ENCODE data around the gene TLR7. TPM values are rescaled to one million over a fixed set of nuclear protein-coding genes. Genes with fewer than 3 reads are reported as not detected.

Gene TLR7
- total and polyA plus RNA-seq, 10 of the 15 experiments (the other 5 are each of a cell fraction or from before 2014, with no cell fraction given): 12.0 to 44.4 (median 22.6) TPM

- ChIA-PET SMC1A (ENCODE audit: uncharacterized antibody, unreplicated experiment) (interaction anchor here (0.6 to 15.5 kb wide), 12 partner anchors 10 to 1098 kb away, joined by 3 to 349 read pairs (median 4); partner anchors contain the start of gene TLR7), POLR2A (interaction anchor here (0.5 to 1.8 kb wide), 6 partner anchors 12 to 49 kb away, joined by 3 to 8 read pairs (median 4); no protein-coding TSS in a partner anchor), CTCF (interaction anchor here (0.6 to 16.0 kb wide), 10 partner anchors 8 to 706 kb away, joined by 3 to 431 read pairs (median 4); no protein-coding TSS in a partner anchor), RAD21 (ENCODE audit: unreplicated experiment) (interaction anchor here (1.7 to 13.6 kb wide), 6 partner anchors 10 to 77 kb away, joined by 7 to 277 read pairs (median 10); partner anchors contain the start of gene TLR7)
- intact Hi-C loops (cut with micrococcal nuclease; ENCODE audit: unreplicated experiment) (loop anchor here (1.0 to 5.0 kb wide), 3 partner anchors 46 to 202 kb away; no protein-coding TSS in a partner anchor), in situ Hi-C loops (cut with MboI) (loop anchor here (5.0 to 25.0 kb wide), 2 partner anchors 68 to 1997 kb away; no protein-coding TSS in a partner anchor)
- H4K20me1 ChIP-seq (ENCODE audit: control insufficient read depth, insufficient read depth): no peaks in the 10 kb centered on the region
- peak; percentile 91 for FAIRE-seq
- peaks cover 11% of the 10 kb centered on the region for H3K9me3 ChIP-seq (replicated peaks; ENCODE audit: control insufficient read depth, insufficient read depth, low read length)
- H3K27me3 ChIP-seq (replicated peaks in 1 of 2; ENCODE audit: control insufficient read depth in 2 of 2, insufficient read depth in 2 of 2, low read length in 1 of 2): no peaks in the 10 kb centered on the region
- BruUV-seq (replicated peaks): no TSS peak
- peak overlapping the region; percentile 73 for H3K4me2 ChIP-seq (ENCODE audit: control insufficient read depth, insufficient read depth)
- peak overlapping the region; percentile 41; the same call in 1 of the 2 replicates for H3K9ac ChIP-seq (ENCODE audit: control insufficient read depth, insufficient read depth, low read length)
- no peaks in the 10 kb centered on the region; the same call in 1 of the 2 replicates for H3K79me2 ChIP-seq (ENCODE audit: control insufficient read depth, insufficient read depth, low read length)
- peaks cover 63% of the 10 kb centered on the region for H3K4me1 ChIP-seq (ENCODE audit: control insufficient read depth, insufficient read depth, low read length)
- WGBS (ENCODE audit: insufficient coverage, insufficient replicate concordance, low lambda C conversion rate, missing lambda C conversion rate): 3% methylated on average over 5 of the region's 5 CpGs
- peak overlapping the region; percentile 95 for H3K27ac ChIP-seq (ENCODE audit: control insufficient read depth, insufficient read depth)
- H3K36me3 ChIP-seq (ENCODE audit: control insufficient read depth in 2 of 2, insufficient read depth in 2 of 2, low read length in 1 of 2): peaks cover 2 to 17% of the 10 kb centered on the region in 2 experiments; a peak in 3 of 4 replicates
- H2AFZ ChIP-seq (ENCODE audit: control insufficient read depth, low read depth, low read length): no peak overlapping the region
- peak; percentile 77 for ATAC-seq
- peak; percentile 87 for DNase-seq (ENCODE audit: low read depth, low spot score)
- peak overlapping the region; percentile 22; the same call in 1 of the 2 replicates for H3K4me3 ChIP-seq
- TF ChIP-seq NBN (IDR thresholded peaks at IDR 0.05) (peak; percentile 54; the same call in 1 of the 2 replicates), RBBP5 (conservative IDR thresholded peaks at IDR 0.05) (no peak), SMC3 (IDR thresholded peaks at IDR 0.05; ENCODE audit: borderline replicate concordance, low read length) (0 out of 2 replicates have a peak, but pooled peaks have one; percentile 29), PBX3 (IDR thresholded peaks at IDR 0.05; ENCODE audit: insufficient replicate concordance, low read depth, low read length) (peak; percentile 82), ETV6 (conservative IDR thresholded peaks at IDR 0.05 in 1 of 2, IDR thresholded peaks at IDR 0.05 in 1 of 2; ENCODE audit: borderline replicate concordance in 1 of 2, low read depth in 1 of 2) (no peak), TCF7 (IDR thresholded peaks at IDR 0.05; ENCODE audit: borderline replicate concordance) (no peak), CHD4 (IDR thresholded peaks at IDR 0.05) (no peak), GABPA (IDR thresholded peaks at IDR 0.05; ENCODE audit: low read depth) (0 out of 2 replicates have a peak, but pooled peaks have one; percentile 22), ZNF384 (IDR thresholded peaks at IDR 0.05; ENCODE audit: borderline replicate concordance, low read depth, low read length) (no peak), MTA3 (IDR thresholded peaks at IDR 0.05; ENCODE audit: borderline replicate concordance, low read length) (peak; percentile 79; the same call in 1 of the 2 replicates), NFYA (IDR thresholded peaks at IDR 0.05; ENCODE audit: borderline replicate concordance, low read depth, low read length) (no peak), MEF2A (IDR thresholded peaks at IDR 0.05; ENCODE audit: insufficient read depth, low read depth, low read length) (peak; percentile 69; the same call in 1 of the 2 replicates), TCF3 (IDR thresholded peaks at IDR 0.05; ENCODE audit: borderline replicate concordance, insufficient read depth, low read depth, low read length) (peak; percentile 93), PML (IDR thresholded peaks at IDR 0.05; ENCODE audit: low read length) (peak; percentile 62; the same call in 1 of the 2 replicates), FOXK2 (IDR thresholded peaks at IDR 0.05) (no peak), ZNF274 (IDR thresholded peaks at IDR 0.05; ENCODE audit: insufficient read depth, insufficient read length) (no peak), EED (IDR thresholded peaks at IDR 0.05; ENCODE audit: low read depth) (peak; percentile 11; the same call in 1 of the 2 replicates), MXI1 (IDR thresholded peaks at IDR 0.05; ENCODE audit: low read depth, low read length) (0 out of 2 replicates have a peak, but pooled peaks have one; percentile 66)
- TF ChIP-seq, protein P1, sequence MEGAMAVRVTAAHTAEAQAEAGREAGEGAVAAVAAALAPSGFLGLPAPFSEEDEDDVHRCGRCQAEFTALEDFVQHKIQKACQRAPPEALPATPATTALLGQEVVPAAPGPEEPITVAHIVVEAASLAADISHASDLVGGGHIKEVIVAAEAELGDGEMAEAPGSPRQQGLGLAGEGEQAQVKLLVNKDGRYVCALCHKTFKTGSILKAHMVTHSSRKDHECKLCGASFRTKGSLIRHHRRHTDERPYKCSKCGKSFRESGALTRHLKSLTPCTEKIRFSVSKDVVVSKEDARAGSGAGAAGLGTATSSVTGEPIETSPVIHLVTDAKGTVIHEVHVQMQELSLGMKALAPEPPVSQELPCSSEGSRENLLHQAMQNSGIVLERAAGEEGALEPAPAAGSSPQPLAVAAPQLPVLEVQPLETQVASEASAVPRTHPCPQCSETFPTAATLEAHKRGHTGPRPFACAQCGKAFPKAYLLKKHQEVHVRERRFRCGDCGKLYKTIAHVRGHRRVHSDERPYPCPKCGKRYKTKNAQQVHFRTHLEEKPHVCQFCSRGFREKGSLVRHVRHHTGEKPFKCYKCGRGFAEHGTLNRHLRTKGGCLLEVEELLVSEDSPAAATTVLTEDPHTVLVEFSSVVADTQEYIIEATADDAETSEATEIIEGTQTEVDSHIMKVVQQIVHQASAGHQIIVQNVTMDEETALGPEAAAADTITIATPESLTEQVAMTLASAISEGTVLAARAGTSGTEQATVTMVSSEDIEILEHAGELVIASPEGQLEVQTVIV (IDR thresholded peaks at IDR 0.05; ENCODE audit: borderline replicate concordance, partially characterized antibody): no peak
- TF ChIP-seq, protein P2, sequence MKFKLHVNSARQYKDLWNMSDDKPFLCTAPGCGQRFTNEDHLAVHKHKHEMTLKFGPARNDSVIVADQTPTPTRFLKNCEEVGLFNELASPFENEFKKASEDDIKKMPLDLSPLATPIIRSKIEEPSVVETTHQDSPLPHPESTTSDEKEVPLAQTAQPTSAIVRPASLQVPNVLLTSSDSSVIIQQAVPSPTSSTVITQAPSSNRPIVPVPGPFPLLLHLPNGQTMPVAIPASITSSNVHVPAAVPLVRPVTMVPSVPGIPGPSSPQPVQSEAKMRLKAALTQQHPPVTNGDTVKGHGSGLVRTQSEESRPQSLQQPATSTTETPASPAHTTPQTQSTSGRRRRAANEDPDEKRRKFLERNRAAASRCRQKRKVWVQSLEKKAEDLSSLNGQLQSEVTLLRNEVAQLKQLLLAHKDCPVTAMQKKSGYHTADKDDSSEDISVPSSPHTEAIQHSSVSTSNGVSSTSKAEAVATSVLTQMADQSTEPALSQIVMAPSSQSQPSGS (IDR thresholded peaks at IDR 0.05; ENCODE audit: low read length): peak; percentile 84; the same call in 1 of the 2 replicates
Measured at GRCh38 chrX:12890467-12890866, 23.6 kb downstream of the TLR7 start.

All from GM12878 (cell line).